HG02943 (cell line): ENCODE results near the gene GSG1L.
"Not testable (repeated sequence)": the region's sequence is repeated elsewhere in the genome, so short reads cannot be mapped to it uniquely, and the experiment has no call there.

Source experiments
- ATAC-seq: cut with Tn5 transposase; IDR thresholded peaks from one replicate; pipeline ENCODE4 v1.9.1; 2021; ENCODE audit warnings: mild to moderate bottlenecking, low read depth, moderate library complexity; ENCODE audit not compliant: unreplicated experiment

Gene GSG1L

DNA sequence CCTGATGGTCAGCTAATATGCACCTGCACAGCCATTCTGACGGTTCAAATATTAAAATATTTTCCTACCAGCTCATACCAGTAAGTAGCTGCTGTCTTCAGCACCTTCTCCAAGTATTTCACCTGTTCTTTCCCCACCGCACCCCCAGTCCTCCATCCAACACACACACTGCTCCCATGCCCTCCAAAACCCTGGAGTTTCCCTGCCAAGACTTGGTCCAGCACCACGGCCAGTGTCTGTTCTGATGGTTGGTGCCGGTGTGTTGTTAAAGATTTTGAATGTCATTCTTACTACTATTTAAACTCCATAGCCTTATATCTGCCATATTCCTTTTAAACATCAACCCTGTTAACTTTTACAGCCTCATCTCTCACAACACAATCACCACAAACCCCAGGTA lies 142.4 kb downstream of the GSG1L start:
- ATAC-seq, result no peak

DNA sequence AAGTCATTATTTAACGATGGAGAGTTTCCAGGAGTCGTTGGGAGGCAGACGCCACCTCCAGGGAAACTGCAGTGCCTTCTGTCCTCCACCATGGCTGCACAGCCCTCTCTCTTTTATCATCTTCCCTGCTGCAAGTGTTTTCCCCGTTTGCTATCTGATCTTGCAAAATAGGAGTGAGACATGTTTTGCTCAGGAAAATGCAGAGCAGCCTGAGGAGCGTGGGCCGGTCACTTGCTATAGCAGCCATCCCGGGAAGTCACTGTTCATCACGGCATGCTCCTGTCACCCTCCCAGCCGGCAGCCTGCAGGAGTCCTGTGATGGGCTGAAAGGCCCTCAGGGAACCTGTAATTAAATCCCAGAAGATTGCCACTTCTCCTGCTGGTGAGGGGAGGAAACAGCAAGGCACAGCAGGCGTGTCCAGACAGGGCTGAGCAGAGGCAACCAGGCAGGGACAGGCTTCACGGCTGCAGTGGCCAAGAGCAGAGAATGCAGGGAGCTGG lies 143.1 kb downstream of the GSG1L start:
- no peak for ATAC-seq

DNA sequence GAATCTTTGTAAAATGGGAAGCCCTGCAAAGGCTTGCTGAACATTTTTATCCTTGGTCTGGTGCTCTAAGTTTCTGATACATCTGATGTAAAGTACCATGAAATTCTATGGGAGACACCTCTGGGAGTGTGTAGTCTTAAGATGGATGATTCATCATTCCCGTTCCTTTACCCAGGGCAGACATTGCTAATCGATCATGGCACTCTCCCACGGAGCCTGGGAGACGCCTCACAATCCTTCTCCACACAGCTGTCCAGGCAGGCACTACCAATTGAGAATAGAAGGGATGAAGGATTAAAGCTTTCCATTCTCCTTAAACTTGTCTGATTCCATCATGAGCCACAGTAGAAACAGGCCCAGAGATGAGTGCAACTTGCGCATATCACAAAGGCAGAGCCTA lies 144.8 kb downstream of the GSG1L start:
- ATAC-seq, result no peak

DNA sequence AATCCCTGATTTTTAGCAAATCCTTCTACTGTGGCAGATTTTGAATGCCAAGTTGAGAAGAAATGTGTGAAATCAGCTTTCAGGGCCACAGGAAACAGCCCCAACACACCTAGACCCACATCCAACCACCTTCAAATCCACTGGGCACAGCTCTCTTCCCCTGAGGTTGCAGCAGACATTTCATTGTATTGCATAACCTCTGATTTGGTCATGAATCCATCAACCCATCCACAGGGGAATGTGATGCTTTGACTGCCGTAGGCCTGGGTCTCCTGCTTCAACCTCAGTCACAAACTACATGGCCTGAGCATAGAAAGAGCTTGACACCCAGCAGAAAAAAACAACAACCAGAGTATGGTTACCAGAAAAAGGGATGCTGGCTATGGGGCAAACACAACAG lies 145.6 kb downstream of the GSG1L start:
- ATAC-seq, result no peak

DNA sequence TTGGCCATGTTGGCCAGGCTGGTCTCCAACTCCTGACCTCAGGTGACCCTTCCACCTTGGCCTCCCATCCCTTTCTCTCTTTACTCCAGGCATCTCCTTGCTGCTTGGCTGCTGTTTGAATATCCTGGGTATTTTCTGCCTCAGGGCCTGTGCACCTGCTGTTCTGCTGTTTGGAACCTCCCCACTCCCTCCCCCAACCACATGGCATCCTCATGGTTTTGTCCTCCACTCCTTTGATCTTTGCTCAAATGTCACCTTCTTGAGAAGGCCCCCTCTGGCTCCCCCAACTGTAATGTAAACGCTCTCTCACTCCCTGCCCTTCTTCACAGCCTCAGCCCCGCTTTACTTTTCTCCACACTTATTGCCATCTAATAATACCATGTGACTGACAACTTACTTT lies 152.0 kb downstream of the GSG1L start:
- no peak for ATAC-seq

DNA sequence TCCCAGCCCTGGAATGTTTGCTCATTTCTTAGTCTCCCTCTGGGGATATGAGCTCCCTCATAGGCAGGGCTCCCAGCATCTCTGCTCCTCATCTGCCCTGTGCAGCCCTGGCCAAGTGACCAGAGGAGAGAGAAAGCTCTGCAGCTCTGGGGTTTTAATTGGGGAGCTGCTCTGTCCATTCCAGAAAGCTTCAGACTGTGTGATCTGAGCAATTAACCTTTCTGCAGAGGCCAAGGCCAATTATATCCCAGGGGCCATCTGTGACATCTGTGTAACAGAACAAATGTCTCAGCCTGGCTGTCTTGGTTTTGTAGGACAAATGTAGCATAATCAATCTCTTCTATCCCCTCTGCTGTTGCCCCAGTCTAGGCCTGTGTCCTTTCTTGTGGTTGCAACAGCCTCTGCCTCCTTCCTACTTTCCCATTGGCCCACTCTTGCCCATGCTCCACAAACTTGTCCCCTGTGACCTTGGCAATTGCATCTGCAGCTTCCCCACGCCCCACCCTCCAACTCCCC lies 156.0 kb downstream of the GSG1L start:
- no peak for ATAC-seq

DNA sequence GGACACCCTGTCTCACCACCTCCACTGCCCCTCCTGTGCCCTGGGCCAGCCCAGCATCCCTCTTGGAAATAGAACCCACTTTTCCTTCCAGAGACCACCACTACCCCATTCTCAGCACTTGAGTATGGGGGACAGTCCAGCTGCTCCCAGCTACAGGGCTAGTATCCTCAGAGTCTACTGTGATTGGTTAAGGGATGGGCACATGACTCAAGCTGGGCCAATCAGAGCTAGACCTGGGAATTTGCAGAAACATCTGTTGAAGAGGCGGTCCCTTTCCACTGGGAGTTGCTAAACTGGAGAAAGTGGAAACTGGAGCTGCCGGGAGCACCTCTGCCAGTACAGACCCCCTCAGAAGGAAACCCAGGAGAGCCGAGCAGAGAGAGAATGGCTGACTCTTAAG lies 156.6 kb downstream of the GSG1L start:
- no peak for ATAC-seq

DNA sequence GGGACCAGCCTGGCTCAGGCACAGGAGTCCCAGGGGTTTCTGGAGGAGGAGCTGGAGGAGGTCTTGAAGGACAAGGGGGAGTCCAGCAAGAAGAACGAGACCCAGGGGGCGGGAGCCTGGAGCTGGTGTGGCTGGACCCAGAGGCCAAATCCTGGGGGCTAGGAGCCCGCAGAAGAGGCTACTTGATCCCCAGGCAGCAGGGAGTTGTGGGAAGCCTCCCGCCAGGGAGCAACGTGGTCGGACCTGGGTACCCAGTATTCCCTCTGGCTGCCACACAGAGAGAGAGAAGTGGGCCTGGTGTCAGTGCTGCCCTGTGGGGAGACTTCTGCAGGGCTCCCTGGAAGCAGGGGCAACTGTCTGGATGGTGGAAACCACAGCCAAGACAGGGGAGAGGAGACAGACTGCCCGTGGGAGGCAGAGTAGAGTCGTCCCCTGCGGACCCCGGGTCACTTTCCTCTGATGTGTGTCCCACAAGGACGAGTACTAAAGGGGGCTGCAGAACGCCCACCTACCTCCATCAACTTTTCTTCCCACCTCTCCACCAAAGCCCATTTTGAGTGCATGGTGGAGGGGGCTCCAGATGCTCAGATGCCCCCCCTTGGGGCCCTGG lies 160.4 kb downstream of the GSG1L start:
- ATAC-seq, result no peak

DNA sequence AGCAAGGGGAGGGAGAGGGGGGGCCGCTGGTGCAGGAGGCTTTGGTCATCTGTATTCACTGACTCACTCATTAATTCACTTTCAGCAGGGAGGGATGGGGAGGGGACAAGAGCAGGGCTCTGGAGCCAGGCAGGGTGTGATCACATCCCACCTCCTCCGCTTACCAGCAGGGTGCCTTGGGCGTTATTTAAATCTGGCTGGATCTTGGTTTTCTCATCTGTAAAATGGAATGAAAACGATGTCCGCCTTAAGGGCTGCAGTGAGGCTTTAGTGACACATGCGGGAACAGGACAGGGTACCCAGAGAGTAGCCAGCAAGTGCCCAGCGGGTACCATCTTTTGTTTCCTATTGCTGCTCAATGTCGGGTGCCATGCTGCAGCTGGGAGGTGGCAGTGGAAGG lies 161.0 kb downstream of the GSG1L start:
- no peak for ATAC-seq

DNA sequence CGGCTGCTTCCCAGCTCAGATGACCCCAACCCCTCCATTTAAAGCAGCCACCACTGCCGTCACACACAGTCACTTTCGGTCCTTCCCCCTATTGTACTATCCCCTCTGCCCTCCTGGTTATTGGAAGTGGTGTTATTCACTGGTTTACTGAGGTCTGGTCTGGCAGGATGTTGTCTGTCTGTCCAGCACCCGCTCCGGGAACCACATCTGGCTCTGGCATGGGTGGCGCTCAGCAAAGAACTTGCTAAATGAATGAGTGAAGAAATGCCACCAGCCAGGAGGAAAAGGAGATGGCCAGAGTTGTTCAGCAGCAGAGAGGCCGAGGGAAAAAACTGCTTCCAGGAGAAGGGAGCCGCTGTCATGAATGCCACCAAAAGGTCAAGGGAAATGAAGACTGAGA lies 161.6 kb downstream of the GSG1L start:
- no peak for ATAC-seq

DNA sequence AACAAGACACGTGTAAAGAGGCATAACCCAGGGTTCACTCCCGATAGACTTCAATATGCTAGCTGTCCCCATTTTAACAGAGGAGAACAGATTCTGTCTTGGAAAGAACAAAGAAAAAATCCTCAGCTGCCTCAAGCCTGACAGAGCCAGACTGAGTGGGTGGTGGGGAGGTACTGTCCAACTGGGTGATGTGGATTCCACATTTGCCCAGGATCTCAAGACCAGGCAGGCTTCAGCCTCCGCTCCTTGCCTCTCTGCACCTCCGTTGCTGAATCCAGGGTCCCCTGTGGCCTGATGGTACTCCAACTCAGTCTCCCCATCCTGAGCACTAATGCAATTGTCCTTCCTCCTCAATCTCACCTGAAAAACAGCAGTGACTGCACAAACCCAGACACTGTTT lies 163.8 kb downstream of the GSG1L start:
- ATAC-seq, result no peak

DNA sequence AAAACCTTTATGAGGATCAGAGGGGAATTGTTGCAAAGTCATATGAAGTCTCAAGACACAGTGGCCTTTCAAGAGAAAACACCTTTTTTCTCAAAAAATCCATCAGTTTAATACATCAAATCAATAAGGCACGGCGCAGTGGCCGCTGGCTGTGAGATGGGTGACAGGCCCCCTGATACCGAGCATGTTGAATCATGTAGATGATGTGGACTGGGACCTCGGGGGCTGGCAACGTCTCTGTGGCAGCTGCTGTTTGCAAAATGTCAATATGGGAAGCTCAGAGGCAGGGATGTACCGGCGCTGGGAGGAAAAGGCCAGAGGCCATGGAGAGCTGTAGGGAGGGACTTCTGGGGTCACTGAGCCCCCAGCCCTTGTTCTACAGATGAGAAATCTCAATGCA lies 169.1 kb downstream of the GSG1L start:
- ATAC-seq, result no peak

DNA sequence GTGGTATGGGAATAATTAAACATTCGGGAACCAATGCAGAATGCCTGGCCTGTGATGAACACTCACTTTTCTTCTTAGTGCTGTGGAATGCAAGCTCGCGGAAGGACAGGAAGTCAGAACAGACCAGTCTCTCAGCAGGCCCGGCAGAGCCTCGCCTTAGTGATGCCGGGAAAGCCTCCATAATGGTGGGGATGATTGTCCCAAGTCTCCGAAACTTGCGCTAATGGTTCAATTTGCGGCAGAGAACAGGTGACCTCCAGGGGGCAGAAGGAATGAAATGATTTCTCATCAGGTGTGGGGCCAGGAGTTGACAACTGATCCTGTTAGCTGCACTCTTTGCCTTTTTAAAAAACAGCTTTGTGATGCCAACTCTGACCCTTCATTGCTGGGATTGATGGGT lies 170.6 kb downstream of the GSG1L start:
- no peak for ATAC-seq

DNA sequence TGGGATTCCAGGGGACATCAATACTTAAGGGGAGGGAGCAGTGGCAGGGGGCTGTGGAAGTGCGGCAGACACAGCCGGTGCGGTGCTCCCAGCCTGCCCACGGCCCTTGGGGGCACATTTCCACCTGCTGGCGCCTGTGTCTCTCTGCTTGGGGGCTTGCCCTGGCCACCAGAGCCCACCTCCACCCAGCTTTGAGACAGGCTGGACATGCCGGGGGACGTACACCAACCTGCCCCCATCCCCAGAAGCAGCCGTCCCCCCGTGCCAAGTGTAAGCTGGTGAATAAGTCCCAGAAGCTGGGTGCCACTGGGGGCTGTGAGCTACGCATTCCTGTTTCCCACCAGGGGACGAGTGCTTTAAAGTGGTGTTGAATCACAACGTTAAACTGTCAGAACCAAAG lies 172.6 kb downstream of the GSG1L start:
- no peak for ATAC-seq

DNA sequence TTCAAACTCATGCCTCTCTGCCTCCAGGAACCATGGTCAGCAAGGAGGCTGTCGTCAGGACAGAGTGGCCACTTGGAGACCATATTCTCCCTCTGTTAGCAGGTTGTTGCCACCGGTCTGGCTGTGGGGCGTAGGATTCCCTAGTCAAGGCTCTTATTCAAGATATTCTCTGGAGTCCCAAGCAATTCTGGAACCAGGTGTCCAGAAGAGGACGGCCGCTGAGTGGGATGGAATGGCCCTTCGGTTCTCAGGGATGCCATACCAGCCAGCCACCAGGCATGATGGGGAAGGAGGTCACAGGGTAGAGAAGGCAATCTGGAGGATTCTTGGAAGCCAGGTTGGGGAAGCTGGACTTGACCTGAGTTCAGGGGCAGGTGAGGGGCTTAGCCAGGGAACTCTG lies 173.5 kb downstream of the GSG1L start:
- ATAC-seq, result no peak

DNA sequence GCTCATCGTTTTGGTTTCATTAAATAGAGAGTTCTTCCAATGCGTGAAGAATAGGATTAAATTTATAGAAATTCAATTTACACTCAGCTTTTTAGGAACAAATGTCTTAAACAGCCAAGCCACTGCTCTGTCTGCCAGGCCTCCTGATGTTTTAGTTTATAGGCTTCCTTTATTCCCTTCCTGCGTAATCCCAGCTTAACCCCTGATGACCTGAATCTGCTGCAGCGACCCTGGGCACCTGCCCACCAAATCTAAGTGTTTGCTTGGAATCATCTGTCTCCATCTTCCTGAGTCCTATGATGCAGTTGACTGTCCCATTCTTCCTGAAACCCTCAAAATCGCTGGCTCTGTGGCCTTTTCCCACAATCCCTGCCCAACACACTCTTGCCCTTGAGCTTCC lies 179.9 kb downstream of the GSG1L start:
- no peak for ATAC-seq

DNA sequence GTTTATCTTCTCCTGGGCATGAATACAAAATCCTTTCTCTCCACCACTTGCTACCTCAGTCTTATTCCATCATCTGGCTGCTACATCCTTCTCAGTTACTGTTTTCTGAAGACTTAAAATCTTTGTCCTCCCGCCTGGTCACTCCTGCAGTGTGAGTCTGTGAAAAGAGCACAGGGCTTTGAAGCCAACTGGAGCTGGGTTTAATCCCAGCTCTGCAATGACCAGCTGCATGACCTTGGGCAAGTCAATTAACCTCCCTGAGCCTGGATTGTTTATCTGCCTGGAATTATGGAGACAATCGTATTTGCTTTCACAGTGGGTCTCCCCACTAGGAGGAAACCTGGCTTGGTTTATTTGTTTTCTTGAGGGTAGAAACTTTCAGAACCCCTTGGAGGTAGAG lies 183.2 kb downstream of the GSG1L start:
- no peak for ATAC-seq

DNA sequence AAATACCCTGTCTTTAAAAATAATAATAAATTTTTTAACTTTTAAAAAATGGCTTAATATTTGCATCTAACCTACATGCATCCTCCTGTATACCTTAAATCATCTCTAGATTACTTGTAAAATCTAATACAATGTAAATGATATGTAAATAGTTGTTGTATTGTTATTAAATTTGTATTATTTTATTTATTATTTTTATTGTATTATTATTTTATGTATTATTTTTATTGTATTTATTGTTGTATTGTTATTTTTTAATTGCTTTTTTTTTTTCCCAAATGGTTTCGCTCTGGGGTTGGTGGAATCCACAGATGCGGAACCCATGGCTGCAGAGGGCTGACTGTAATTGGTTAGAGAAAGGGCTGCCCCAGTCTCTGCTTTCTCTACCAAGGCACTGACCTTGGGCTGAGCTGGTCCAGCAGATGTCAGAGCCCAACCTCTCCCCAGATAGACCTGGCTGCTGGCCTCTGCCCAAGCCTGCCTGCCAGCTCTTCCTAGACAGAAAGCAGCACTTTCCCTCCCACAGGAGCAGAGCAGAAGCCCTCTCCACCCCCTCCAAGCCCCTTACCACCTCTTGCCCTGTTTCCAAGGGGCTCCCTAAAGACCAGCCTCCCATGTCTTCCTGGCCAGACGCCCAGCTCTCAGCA lies 183.8 kb downstream of the GSG1L start:
- no peak for ATAC-seq

DNA sequence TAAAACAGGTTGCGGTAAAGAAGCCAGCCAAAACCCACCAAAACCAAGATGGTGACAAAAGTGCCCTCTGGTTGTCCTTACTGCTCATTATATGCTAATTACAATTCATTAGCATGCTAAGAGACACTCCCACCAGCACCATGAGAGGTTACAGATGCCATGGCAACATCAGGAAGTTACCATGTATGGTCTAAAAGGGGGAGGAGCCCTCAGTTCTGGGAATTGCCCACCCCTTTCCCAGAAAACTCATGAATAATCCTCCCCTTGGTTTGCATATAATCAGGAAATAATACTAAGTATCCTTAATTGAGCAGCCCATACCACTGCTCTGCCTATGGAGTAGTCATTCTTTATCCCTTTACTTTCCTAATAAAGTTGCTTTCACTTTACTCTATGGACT lies 190.9 kb downstream of the GSG1L start:
- ATAC-seq, result not testable (repeated sequence)

DNA sequence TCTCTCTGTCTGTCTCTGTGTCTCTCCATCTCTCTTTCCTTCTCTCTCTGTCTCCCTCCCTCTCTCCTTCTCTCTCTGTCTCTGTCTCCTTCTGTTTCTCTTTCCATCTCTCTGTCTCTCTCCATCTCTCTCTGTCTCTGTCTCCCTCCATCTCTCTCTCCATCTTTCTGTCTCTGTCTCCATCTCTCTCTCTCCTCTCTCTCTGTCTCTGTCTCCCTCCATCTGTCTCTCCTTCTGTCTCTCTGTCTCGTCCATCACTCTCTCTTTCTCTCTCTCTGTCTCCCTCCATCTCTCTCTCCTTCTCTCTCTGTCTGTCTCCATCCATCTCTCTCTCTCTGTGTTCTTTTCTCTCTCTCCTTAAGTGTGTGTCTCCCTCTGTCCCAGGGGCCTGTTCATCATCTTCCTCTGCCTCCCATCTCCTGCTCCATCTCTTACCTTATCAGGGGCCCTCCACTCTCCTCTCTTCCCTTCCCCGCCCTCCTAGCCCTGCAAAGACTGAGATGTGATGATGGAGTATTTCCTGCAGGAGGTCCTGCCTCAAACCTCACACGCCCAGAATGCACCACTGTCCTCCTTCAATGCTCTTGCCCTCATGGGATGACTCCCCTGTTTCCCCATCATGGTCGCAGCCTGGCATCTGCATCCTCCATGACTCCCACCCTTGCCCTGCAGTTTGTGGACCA lies 193.3 kb downstream of the GSG1L start:
- no peak for ATAC-seq

DNA sequence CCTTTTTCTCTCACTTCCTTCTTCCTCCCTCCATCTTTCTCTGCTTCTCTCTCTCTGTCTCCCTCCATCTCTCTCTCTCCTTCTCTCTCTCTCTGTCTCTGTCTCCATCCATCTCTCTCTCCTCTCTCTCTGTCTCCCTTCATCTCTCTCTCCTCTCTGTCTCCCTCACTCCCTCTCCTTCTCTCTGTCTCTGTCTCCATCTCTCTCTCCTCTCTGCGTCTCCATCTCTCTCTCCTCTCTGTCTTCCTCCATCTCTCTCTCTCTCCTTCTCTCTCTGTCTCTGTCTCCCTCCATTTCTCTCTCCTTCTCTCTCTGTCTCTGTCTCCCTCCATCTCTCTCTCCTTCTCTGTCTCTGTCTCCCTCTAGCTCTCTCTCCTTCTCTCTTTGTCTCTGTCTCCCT lies 194.1 kb downstream of the GSG1L start:
- no peak for ATAC-seq

DNA sequence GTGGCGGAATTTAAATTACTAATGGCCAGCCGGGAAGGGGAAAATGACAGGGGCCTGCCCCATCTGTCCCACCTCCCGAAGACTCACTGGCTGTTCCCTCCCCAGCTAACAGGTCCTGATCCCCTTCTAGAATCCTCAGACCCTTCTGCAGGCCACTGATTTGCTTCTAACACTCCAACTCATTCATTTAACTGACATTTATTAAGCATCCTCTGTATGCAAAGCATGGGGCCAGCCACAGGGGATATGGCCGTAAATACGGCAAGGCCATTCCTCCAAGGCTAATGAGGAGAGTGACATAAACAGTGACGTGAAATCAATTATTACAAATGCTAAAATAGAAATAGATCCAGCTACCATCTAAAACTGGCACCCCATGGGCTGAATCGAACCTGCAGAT lies 195.3 kb downstream of the GSG1L start:
- ATAC-seq, result no peak
